GM15510 (cell line): ENCODE results near the gene CFAP157.

ENCODE experiments used
- POLR2A ChIP-seq: IDR thresholded peaks from 3 replicates; pipeline ENCODE4 v1.6.1; 2011; ENCODE audit warnings: borderline replicate concordance; ENCODE audit not compliant: insufficient read length; ENCODE audit errors: extremely low read depth

CFAP157 gene

GRCh38 chr9:127706836-127707241 is at the start of gene CFAP157:
Gene CFAP157 (plus strand): TSS chr9:127706988. CDS start chr9:127707032, 44 bp downstream.
- no peak for TF ChIP-seq POLR2A

GRCh38 chr9:127658428-127658827 is 48.4 kb upstream of the CFAP157 start:
- TF ChIP-seq POLR2A, result no peak

GRCh38 chr9:127660886-127661741 is 45.7 kb upstream of the CFAP157 start:
- no peak for TF ChIP-seq POLR2A

GRCh38 chr9:127662617-127663016 is 44.2 kb upstream of the CFAP157 start:
- no peak for TF ChIP-seq POLR2A

GRCh38 chr9:127664324-127664677 is 42.5 kb upstream of the CFAP157 start:
- TF ChIP-seq POLR2A, result no peak

GRCh38 chr9:127664678-127665507 is 41.9 kb upstream of the CFAP157 start:
- TF ChIP-seq POLR2A, result no peak

- TF ChIP-seq POLR2A, result no peak
Observed at GRCh38 chr9:127667127-127667844, 39.5 kb upstream of the CFAP157 start.

- TF ChIP-seq POLR2A, result no peak
Observed at GRCh38 chr9:127667906-127668305, 38.9 kb upstream of the CFAP157 start.

GRCh38 chr9:127673234-127673633 is 33.6 kb upstream of the CFAP157 start:
- TF ChIP-seq POLR2A, result no peak

GRCh38 chr9:127676638-127677037 is 30.1 kb upstream of the CFAP157 start:
- no peak for TF ChIP-seq POLR2A

GRCh38 chr9:127679506-127679905 is 27.3 kb upstream of the CFAP157 start:
- no peak for TF ChIP-seq POLR2A

GRCh38 chr9:127680226-127680625 is 26.6 kb upstream of the CFAP157 start:
- TF ChIP-seq POLR2A, result no peak

- TF ChIP-seq POLR2A, result no peak
Observed at GRCh38 chr9:127680846-127681245, 25.9 kb upstream of the CFAP157 start.

- TF ChIP-seq POLR2A, result no peak
Observed at GRCh38 chr9:127682351-127683136, 24.2 kb upstream of the CFAP157 start.
